Endodermal cell (in vitro differentiated cells): Measurements from ENCODE around the gene PRRG3. TPM values are rescaled to one million over a fixed set of nuclear protein-coding genes. Genes with fewer than 3 reads are reported as not detected.

Source experiments
- DNase-seq: peaks from one replicate; pipeline ENCODE4 v3.0.0-alpha.2; 2017
- H3K27ac ChIP-seq: 2 replicates; pipeline ENCODE4 v1.5.1; 2013; ENCODE audit warnings: mild to moderate bottlenecking, low read depth, low read length, moderate library complexity
- H3K27me3 ChIP-seq: 2 replicates; pipeline ENCODE4 v1.6.1; 2013; ENCODE audit warnings: mild to moderate bottlenecking, low read length, moderate library complexity; ENCODE audit not compliant: insufficient read depth, control insufficient read depth, poor library complexity, severe bottlenecking
- H3K36me3 ChIP-seq: 2 replicates; pipeline ENCODE4 v1.7.0; 2013; ENCODE audit warnings: mild to moderate bottlenecking, low read length, moderate library complexity; ENCODE audit not compliant: control insufficient read depth, insufficient read depth
- H3K4me1 ChIP-seq: one replicate; pipeline ENCODE4 v1.7.0; 2013; ENCODE audit warnings: low read length; ENCODE audit not compliant: control insufficient read depth, insufficient read depth
- H3K4me3 ChIP-seq: 2 replicates; pipeline ENCODE4 v1.5.1; 2013; ENCODE audit warnings: mild to moderate bottlenecking, low read length, moderate library complexity
- H3K9ac ChIP-seq: 2 replicates; pipeline ENCODE4 v1.6.1; 2013; ENCODE audit warnings: mild to moderate bottlenecking, low read length, moderate library complexity; ENCODE audit not compliant: poor library complexity, severe bottlenecking; ENCODE audit errors: extremely low read depth
- H3K9me3 ChIP-seq: 2 replicates; pipeline ENCODE4 v1.6.1; 2013; ENCODE audit warnings: mild to moderate bottlenecking, low read length, moderate library complexity; ENCODE audit not compliant: control insufficient read depth
- H3K27ac Mint-ChIP-seq: 2 replicates; pipeline ENCODE4 v1.8.0; 2020; ENCODE audit warnings: mixed read lengths
- H3K27me3 Mint-ChIP-seq: 2 replicates; pipeline ENCODE4 v1.8.0; 2021; ENCODE audit warnings: mild to moderate bottlenecking, mixed read lengths; ENCODE audit not compliant: insufficient read depth
- H3K36me3 Mint-ChIP-seq: 2 replicates; pipeline ENCODE4 v1.8.0; 2020; ENCODE audit warnings: low read depth, mixed read lengths
- H3K4me1 Mint-ChIP-seq: 2 replicates; pipeline ENCODE4 v1.8.0; 2020; ENCODE audit warnings: mixed read lengths
- H3K4me3 Mint-ChIP-seq: 2 replicates; pipeline ENCODE4 v1.8.0; 2020; ENCODE audit warnings: mild to moderate bottlenecking, moderate library complexity, mixed read lengths
- H3K9me3 Mint-ChIP-seq: 2 replicates; pipeline ENCODE4 v1.8.0; 2020; ENCODE audit warnings: mild to moderate bottlenecking, mixed read lengths
- WGBS, 2 experiments: methylation state at CpG; one replicate each; pipeline versions ENCODE4 v1.1.5 to v1.1.7; 2013; ENCODE audit warnings: missing lambda C conversion rate in 2 of 2, mixed read lengths in 1 of 2; ENCODE audit not compliant: insufficient coverage in 1 of 2, insufficient read length in 1 of 2; 5-methylcytosine and 5-hydroxymethylcytosine counted together
- total RNA-seq, 2 donors: library from RNA; stranded (reverse); fragmentation: NEBNext Ultra II Directional in 1 of 2; extraction: Animal tissue kit (Norgen Biotek cat#: 25700) in 1 of 2; gene quantifications; 2 replicates in 1 of 2; 3 replicates in 1 of 2; pipeline ENCODE4 v1.2.1, GENCODE V29; 2021
- TF ChIP-seq, protein P1 (sequence below): fragments of 200-600 bp; sonication (generic); conservative IDR thresholded peaks from 2 replicates; pipeline ENCODE4 v1.5.0; 2021; ENCODE audit warnings: antibody characterized with exemption, mild to moderate bottlenecking

The PRRG3 gene
- total RNA-seq, 2 donors from 2014 or later, result 4.8 to 11.4 TPM

DNA sequence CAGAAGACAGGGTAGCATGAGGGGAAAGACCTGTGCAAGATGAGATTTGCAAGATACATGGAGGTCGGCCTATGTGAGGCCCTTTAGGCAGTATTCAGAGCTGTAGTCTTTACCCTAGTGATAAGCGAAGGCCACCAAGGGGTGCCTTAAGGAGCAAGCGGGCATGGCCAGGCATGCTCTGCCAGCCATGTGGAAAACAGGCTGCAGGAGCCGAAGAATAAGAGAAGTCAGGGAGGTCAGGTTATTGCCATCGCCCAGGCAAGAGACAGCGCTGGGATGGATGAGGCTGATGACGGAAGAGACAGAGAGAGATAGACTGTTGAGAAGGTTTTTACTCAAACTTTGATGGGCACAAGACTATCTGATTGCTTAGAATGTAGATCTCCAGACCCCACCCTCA is 13.6 kb downstream of the PRRG3 start:
- H3K27ac ChIP-seq, result no peak overlapping the region
- H3K4me1 ChIP-seq, result no peaks in the 10 kb centered on the region
- Mint-ChIP-seq H3K4me1 (peaks cover 11% of the 10 kb centered on the region), H3K27ac (no peak overlapping the region), H3K9me3 (peaks cover 36% of the 10 kb centered on the region), H3K27me3 (no peaks in the 10 kb centered on the region), H3K4me3 (no peak overlapping the region), H3K36me3 (no peaks in the 10 kb centered on the region)
- H3K27me3 ChIP-seq, result no peaks in the 10 kb centered on the region
- WGBS, 2 experiments, result 83 to 90% methylated on average over 2 to 7 of the region's 7 CpGs
- TF ChIP-seq, protein P1, sequence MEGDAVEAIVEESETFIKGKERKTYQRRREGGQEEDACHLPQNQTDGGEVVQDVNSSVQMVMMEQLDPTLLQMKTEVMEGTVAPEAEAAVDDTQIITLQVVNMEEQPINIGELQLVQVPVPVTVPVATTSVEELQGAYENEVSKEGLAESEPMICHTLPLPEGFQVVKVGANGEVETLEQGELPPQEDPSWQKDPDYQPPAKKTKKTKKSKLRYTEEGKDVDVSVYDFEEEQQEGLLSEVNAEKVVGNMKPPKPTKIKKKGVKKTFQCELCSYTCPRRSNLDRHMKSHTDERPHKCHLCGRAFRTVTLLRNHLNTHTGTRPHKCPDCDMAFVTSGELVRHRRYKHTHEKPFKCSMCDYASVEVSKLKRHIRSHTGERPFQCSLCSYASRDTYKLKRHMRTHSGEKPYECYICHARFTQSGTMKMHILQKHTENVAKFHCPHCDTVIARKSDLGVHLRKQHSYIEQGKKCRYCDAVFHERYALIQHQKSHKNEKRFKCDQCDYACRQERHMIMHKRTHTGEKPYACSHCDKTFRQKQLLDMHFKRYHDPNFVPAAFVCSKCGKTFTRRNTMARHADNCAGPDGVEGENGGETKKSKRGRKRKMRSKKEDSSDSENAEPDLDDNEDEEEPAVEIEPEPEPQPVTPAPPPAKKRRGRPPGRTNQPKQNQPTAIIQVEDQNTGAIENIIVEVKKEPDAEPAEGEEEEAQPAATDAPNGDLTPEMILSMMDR, result no peak
- no peaks in the 10 kb centered on the region for H3K9me3 ChIP-seq
- H3K9ac ChIP-seq, result no peak overlapping the region
- peak; percentile 6 for DNase-seq
- no peak overlapping the region for H3K4me3 ChIP-seq
- no peaks in the 10 kb centered on the region for H3K36me3 ChIP-seq

DNA sequence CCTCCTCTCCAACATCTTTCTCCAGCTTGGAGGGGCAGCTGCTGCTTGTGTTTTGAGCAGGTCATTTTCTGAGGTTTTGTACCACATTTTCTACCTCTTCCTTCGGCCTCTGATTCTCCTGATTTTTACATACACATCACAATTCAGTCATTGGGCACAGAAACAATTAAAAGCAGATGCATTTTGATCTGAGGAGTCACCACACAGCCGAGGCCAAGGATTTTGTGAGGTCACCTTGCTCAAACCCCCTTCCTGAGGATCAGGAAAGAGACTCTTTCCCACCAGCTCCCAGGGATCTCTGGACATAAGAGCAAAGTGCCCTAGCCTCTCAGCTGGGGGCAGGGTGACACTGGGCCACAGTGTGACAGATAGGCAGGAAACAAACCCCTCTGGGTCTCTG is 15.2 kb downstream of the PRRG3 start:
- no peaks in the 10 kb centered on the region for H3K36me3 Mint-ChIP-seq
- H3K27ac Mint-ChIP-seq, result no peak overlapping the region
- no peak overlapping the region for H3K4me3 ChIP-seq
- H3K9me3 ChIP-seq, result no peaks in the 10 kb centered on the region
- no peak overlapping the region for H3K9ac ChIP-seq
- no peaks in the 10 kb centered on the region for H3K4me1 ChIP-seq
- no peaks in the 10 kb centered on the region for H3K36me3 ChIP-seq
- H3K27me3 ChIP-seq, result no peaks in the 10 kb centered on the region
- DNase-seq, result no peak
- no peak overlapping the region for H3K4me3 Mint-ChIP-seq
- H3K27me3 Mint-ChIP-seq, result no peaks in the 10 kb centered on the region
- peaks cover 36% of the 10 kb centered on the region for H3K9me3 Mint-ChIP-seq
- H3K4me1 Mint-ChIP-seq, result peaks cover 13% of the 10 kb centered on the region
- no peak overlapping the region for H3K27ac ChIP-seq
- TF ChIP-seq, protein P1, result no peak
- 95% methylated on average over 2 of the region's 2 CpGs; no CpG with 5 or more reads in 1 of the 2 experiments for WGBS, 2 experiments

GRCh38 chrX:151711154-151711553 is 15.9 kb downstream of the PRRG3 start:
- H3K4me3 ChIP-seq, result no peak overlapping the region
- DNase-seq, result peak; percentile 50
- H3K9me3 ChIP-seq, result no peaks in the 10 kb centered on the region
- H3K9me3 Mint-ChIP-seq, result peaks cover 39% of the 10 kb centered on the region
- H3K27me3 Mint-ChIP-seq, result no peaks in the 10 kb centered on the region
- 75 to 100% methylated on average over 1 to 5 of the region's 5 CpGs for WGBS, 2 experiments
- no peak overlapping the region for H3K27ac Mint-ChIP-seq
- no peaks in the 10 kb centered on the region for H3K27me3 ChIP-seq
- peaks cover 13% of the 10 kb centered on the region for H3K4me1 Mint-ChIP-seq
- H3K27ac ChIP-seq, result no peak overlapping the region
- H3K4me1 ChIP-seq, result no peaks in the 10 kb centered on the region
- H3K36me3 Mint-ChIP-seq, result no peaks in the 10 kb centered on the region
- H3K9ac ChIP-seq, result no peak overlapping the region
- H3K36me3 ChIP-seq, result no peaks in the 10 kb centered on the region
- H3K4me3 Mint-ChIP-seq, result no peak overlapping the region
- TF ChIP-seq, protein P1, result no peak
